GM19395 (cell line): ENCODE measurements around the gene PLXNA2.

Experiments used
- ATAC-seq: cut with Tn5 transposase; IDR thresholded peaks from one replicate; pipeline ENCODE4 v1.9.1; 2021; ENCODE audit warnings: mild to moderate bottlenecking, moderate library complexity; ENCODE audit not compliant: unreplicated experiment

The PLXNA2 gene

GRCh38 chr1:208078752-208079151 lies 165.4 kb downstream of the PLXNA2 start:
- no peak for ATAC-seq

- no peak for ATAC-seq
These were observed 166.7 kb downstream of the PLXNA2 start for GRCh38 chr1:208077232-208078075.

- ATAC-seq, result no peak
These were observed 169.8 kb downstream of the PLXNA2 start for GRCh38 chr1:208074353-208074752.

GRCh38 chr1:208071435-208072031 lies 172.7 kb downstream of the PLXNA2 start:
- ATAC-seq, result no peak

GRCh38 chr1:208069908-208070307 lies 174.3 kb downstream of the PLXNA2 start:
- ATAC-seq, result no peak

GRCh38 chr1:208069317-208069716 lies 174.9 kb downstream of the PLXNA2 start:
- ATAC-seq, result no peak

- ATAC-seq, result no peak
These were observed 175.3 kb downstream of the PLXNA2 start for GRCh38 chr1:208068908-208069307.

- ATAC-seq, result no peak
These were observed 175.8 kb downstream of the PLXNA2 start for GRCh38 chr1:208068407-208068806.

GRCh38 chr1:208066583-208066982 lies 177.6 kb downstream of the PLXNA2 start:
- ATAC-seq, result no peak

GRCh38 chr1:208065862-208066261 lies 178.3 kb downstream of the PLXNA2 start:
- ATAC-seq, result no peak

- ATAC-seq, result no peak
These were observed 182.6 kb downstream of the PLXNA2 start for GRCh38 chr1:208061632-208062031.

GRCh38 chr1:208061118-208061517 lies 183.1 kb downstream of the PLXNA2 start:
- no peak for ATAC-seq

- no peak for ATAC-seq
These were observed 183.8 kb downstream of the PLXNA2 start for GRCh38 chr1:208060215-208060869.

GRCh38 chr1:208059409-208060001 lies 184.7 kb downstream of the PLXNA2 start:
- ATAC-seq, result no peak

- no peak for ATAC-seq
These were observed 185.4 kb downstream of the PLXNA2 start for GRCh38 chr1:208058756-208059155.

- ATAC-seq, result no peak
These were observed 185.9 kb downstream of the PLXNA2 start for GRCh38 chr1:208058267-208058666.

- ATAC-seq, result no peak
These were observed 187.1 kb downstream of the PLXNA2 start for GRCh38 chr1:208057056-208057455.

GRCh38 chr1:208055535-208055934 lies 188.6 kb downstream of the PLXNA2 start:
- ATAC-seq, result no peak

GRCh38 chr1:208054911-208055379 lies 189.2 kb downstream of the PLXNA2 start:
- no peak for ATAC-seq

GRCh38 chr1:208054485-208054884 lies 189.7 kb downstream of the PLXNA2 start:
- no peak for ATAC-seq

GRCh38 chr1:208053661-208054060 lies 190.5 kb downstream of the PLXNA2 start:
- ATAC-seq, result no peak
